Measurements from ENCODE around the gene EEFSEC. TPM values are rescaled to one million over a fixed set of nuclear protein-coding genes. Genes with fewer than 3 reads are reported as not detected.

The EEFSEC gene
- polyA plus RNA-seq, 1 donor from 2014 or later: 4.6 TPM

- H3K79me2 ChIP-seq (replicated peaks; ENCODE audit: insufficient read depth, low read length): no peaks in the 10 kb centered on the region
- no peaks in the 10 kb centered on the region for H3K27me3 ChIP-seq (ENCODE audit: insufficient read depth, low read depth, low read length)
- no peaks in the 10 kb centered on the region for H3K9me2 ChIP-seq (ENCODE audit: insufficient read depth, low read length)
- H3F3A ChIP-seq (ENCODE audit: insufficient read depth, low read length, poor library complexity, severe bottlenecking): no peaks in the 10 kb centered on the region
- no peaks in the 10 kb centered on the region for H4K20me1 ChIP-seq (ENCODE audit: insufficient read depth)
- H3K36me3 ChIP-seq (ENCODE audit: insufficient read depth, low read length): no peaks in the 10 kb centered on the region
- no peak overlapping the region for H3K9ac ChIP-seq (ENCODE audit: low read length)
- H3K9me3 ChIP-seq (ENCODE audit: low read length): no peaks in the 10 kb centered on the region
- no peak overlapping the region for H3K4me3 ChIP-seq (ENCODE audit: low read length)
- H2AFZ ChIP-seq (ENCODE audit: low read depth, low read length): no peak overlapping the region
- H3K27ac ChIP-seq (ENCODE audit: low read length): no peak overlapping the region
- no peak for TF ChIP-seq CTCF (IDR thresholded peaks at IDR 0.05; ENCODE audit: poor library complexity, severe bottlenecking)
- no peak for TF ChIP-seq POLR2AphosphoS5 (IDR thresholded peaks at IDR 0.05)
- no peak for TF ChIP-seq EZH2 (IDR thresholded peaks at IDR 0.05; ENCODE audit: borderline replicate concordance, insufficient read depth, low read length, poor library complexity, severe bottlenecking)
- no peak overlapping the region for H3K4me2 ChIP-seq (ENCODE audit: low read length)
Observed at GRCh38 chr3:128178782-128179483, 25.7 kb downstream of the EEFSEC start.

DNA sequence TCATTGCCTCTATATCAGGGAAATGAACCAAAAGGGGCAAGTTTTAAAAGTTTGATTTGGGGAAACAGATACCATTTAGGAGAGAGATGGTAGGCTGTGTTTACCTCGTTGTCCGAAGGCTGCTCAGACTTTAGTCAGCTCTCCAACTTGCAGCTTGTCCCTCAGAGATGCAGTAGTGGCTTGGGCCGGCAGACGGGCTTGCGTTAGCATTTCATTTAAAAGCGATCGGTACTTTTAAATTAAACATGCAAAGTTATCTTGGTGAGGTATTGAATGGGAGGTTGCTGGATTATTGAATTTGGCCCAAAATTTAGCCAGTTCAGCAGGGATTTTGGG is 26.2 kb downstream of the EEFSEC start:
- Histone ChIP-seq H3K4me3 (ENCODE audit: low read length) (no peak overlapping the region), H3K9me2 (ENCODE audit: insufficient read depth, low read length) (no peaks in the 10 kb centered on the region), H3K4me2 (ENCODE audit: low read length) (no peak overlapping the region), H3K9ac (ENCODE audit: low read length) (no peak overlapping the region), H4K20me1 (ENCODE audit: insufficient read depth) (no peaks in the 10 kb centered on the region), H2AFZ (ENCODE audit: low read depth, low read length) (no peak overlapping the region), H3F3A (ENCODE audit: insufficient read depth, low read length, poor library complexity, severe bottlenecking) (no peaks in the 10 kb centered on the region), H3K9me3 (ENCODE audit: low read length) (no peaks in the 10 kb centered on the region), H3K36me3 (ENCODE audit: insufficient read depth, low read length) (no peaks in the 10 kb centered on the region), H3K27me3 (ENCODE audit: insufficient read depth, low read depth, low read length) (no peaks in the 10 kb centered on the region), H3K79me2 (replicated peaks; ENCODE audit: insufficient read depth, low read length) (no peaks in the 10 kb centered on the region), H3K27ac (ENCODE audit: low read length) (no peak overlapping the region)
- no peak for TF ChIP-seq POLR2AphosphoS5 (IDR thresholded peaks at IDR 0.05)
- no peak for TF ChIP-seq TAF1 (IDR thresholded peaks at IDR 0.05; ENCODE audit: low read depth)
- TF ChIP-seq SMC3 (conservative IDR thresholded peaks at IDR 0.05; ENCODE audit: poor library complexity): no peak
- no peak for TF ChIP-seq RAD21 (conservative IDR thresholded peaks at IDR 0.05)
- TF ChIP-seq MXI1 (conservative IDR thresholded peaks at IDR 0.05; ENCODE audit: poor library complexity, severe bottlenecking): no peak
- TF ChIP-seq EP300 (conservative IDR thresholded peaks at IDR 0.05; ENCODE audit: poor library complexity, severe bottlenecking): no peak
- TF ChIP-seq REST (IDR thresholded peaks at IDR 0.05; ENCODE audit: borderline replicate concordance): no peak
- TF ChIP-seq CTCF (IDR thresholded peaks at IDR 0.05; ENCODE audit: poor library complexity, severe bottlenecking): no peak
- no peak for TF ChIP-seq EZH2 (IDR thresholded peaks at IDR 0.05; ENCODE audit: borderline replicate concordance, insufficient read depth, low read length, poor library complexity, severe bottlenecking)

All from neural cell (in vitro differentiated cells).